Activated naive CD8-positive, alpha-beta T cell treated with anti-CD3 and anti-CD28 coated beads for 36 hours (primary cell): ENCODE measurements around the gene FBXO41. TPM values are rescaled to one million over a fixed set of nuclear protein-coding genes. Genes with fewer than 3 reads are reported as not detected.

Experiments used
- DNase-seq: peaks from one replicate; pipeline ENCODE4 v3.0.0; 2021
- H3K27ac Mint-ChIP-seq: one replicate; pipeline ENCODE4 v1.8.0; 2022; ENCODE audit warnings: mild to moderate bottlenecking, moderate library complexity, mixed read lengths
- H3K27me3 Mint-ChIP-seq: one replicate; pipeline ENCODE4 v1.8.0; 2022; ENCODE audit warnings: mild to moderate bottlenecking, mixed read lengths
- H3K36me3 Mint-ChIP-seq: one replicate; pipeline ENCODE4 v1.8.0; 2021; ENCODE audit warnings: mild to moderate bottlenecking, mixed read lengths
- H3K4me1 Mint-ChIP-seq: one replicate; pipeline ENCODE4 v1.8.0; 2021; ENCODE audit warnings: mixed read lengths
- H3K4me3 Mint-ChIP-seq: one replicate; pipeline ENCODE4 v1.8.0; 2022; ENCODE audit warnings: mild to moderate bottlenecking, moderate library complexity, mixed read lengths
- H3K9me3 Mint-ChIP-seq: one replicate; pipeline ENCODE4 v1.8.0; 2022; ENCODE audit warnings: mixed read lengths
- total RNA-seq, 2 experiments: library from RNA; stranded (reverse); gene quantifications; one replicate each; pipeline ENCODE4 v1.2.3, GENCODE V29; 2021

The FBXO41 gene
- total RNA-seq, 2 experiments from 2014 or later, result 45.7 to 45.8 TPM

DNA sequence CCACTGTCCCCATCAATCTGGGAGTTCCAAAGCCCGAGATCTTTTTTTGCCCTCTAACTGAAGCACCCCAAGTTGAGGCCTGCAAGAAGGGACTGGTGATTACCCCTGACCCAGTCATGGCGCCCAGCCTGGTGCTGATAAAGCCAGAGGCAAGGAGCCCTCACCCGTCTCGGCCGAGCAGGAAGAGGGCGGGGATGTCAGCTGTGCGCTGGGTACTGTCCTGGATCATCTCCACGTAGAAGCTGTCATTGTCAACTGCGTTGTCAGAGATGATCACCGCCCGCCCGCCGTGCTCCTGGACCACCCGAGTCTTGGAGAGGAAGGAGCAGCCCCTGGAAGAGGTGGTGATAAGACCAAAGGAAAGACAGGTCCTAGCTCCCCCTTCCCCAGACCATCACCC, 55.6 kb downstream of the FBXO41 start:
- no peaks in the 10 kb centered on the region for H3K27me3 Mint-ChIP-seq
- H3K4me3 Mint-ChIP-seq, result no peak overlapping the region
- no peak overlapping the region for H3K27ac Mint-ChIP-seq
- peaks cover 5% of the 10 kb centered on the region for H3K4me1 Mint-ChIP-seq
- DNase-seq, result no peak
- no peaks in the 10 kb centered on the region for H3K36me3 Mint-ChIP-seq
- no peaks in the 10 kb centered on the region for H3K9me3 Mint-ChIP-seq

DNA sequence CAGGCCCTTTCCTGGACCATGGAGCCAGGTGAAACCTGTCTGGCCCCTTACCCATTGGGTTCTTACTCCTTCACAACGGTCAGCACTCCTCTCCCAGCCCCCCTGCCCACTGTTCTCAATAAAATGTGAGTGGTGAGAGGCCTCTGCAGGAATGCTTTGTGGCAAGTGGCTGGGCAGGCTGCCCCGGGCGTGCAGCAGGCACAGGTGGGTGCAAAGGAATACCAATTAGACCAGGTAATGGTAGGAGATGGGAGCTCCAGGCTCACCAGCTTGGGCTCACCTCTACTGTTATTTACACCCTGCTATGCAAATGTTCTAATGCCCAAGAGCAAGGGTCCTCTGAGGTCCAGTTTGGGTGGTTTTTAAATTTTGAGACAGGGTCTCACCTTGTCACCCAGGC, 57.2 kb downstream of the FBXO41 start:
- no peak for DNase-seq
- no peaks in the 10 kb centered on the region for H3K36me3 Mint-ChIP-seq
- H3K4me3 Mint-ChIP-seq, result no peak overlapping the region
- no peaks in the 10 kb centered on the region for H3K9me3 Mint-ChIP-seq
- no peaks in the 10 kb centered on the region for H3K27me3 Mint-ChIP-seq
- no peak overlapping the region for H3K27ac Mint-ChIP-seq
- peaks cover 6% of the 10 kb centered on the region for H3K4me1 Mint-ChIP-seq

- Mint-ChIP-seq H3K27me3 (no peaks in the 10 kb centered on the region), H3K4me3 (no peak overlapping the region), H3K36me3 (peaks cover 3% of the 10 kb centered on the region), H3K9me3 (no peaks in the 10 kb centered on the region), H3K27ac (no peak overlapping the region), H3K4me1 (peaks cover 6% of the 10 kb centered on the region)
- no peak for DNase-seq
Measured at GRCh38 chr2:73225513-73226360, 58.5 kb downstream of the FBXO41 start.

DNA sequence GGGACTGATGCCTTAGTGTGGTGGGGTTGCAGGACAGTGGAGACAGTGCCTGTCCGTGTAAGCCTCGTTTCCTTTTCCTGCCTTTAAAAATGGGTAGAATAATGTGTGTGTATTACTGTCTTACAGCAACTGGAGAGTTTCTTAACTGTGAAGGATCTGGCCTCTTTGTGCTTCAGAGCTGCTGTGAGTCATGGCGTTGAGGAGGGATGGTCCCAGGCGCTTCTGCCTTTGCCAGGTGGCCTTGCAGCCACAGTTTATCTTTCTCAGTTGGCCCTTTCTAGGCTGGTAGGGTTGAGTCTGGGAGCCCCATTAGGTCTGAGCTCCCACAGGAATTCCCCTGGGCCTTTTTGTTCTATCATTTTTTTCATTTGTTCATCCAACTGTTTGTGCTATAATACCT, 60.5 kb downstream of the FBXO41 start:
- no peak for DNase-seq
- no peaks in the 10 kb centered on the region for H3K27me3 Mint-ChIP-seq
- H3K4me1 Mint-ChIP-seq, result peaks cover 8% of the 10 kb centered on the region
- peaks cover 3% of the 10 kb centered on the region for H3K36me3 Mint-ChIP-seq
- no peaks in the 10 kb centered on the region for H3K9me3 Mint-ChIP-seq
- H3K27ac Mint-ChIP-seq, result no peak overlapping the region
- H3K4me3 Mint-ChIP-seq, result no peak overlapping the region

- peaks cover 12% of the 10 kb centered on the region for H3K36me3 Mint-ChIP-seq
- no peak overlapping the region for H3K4me3 Mint-ChIP-seq
- no peak overlapping the region for H3K27ac Mint-ChIP-seq
- DNase-seq, result no peak
- H3K27me3 Mint-ChIP-seq, result no peaks in the 10 kb centered on the region
- no peaks in the 10 kb centered on the region for H3K9me3 Mint-ChIP-seq
- peaks cover 24% of the 10 kb centered on the region for H3K4me1 Mint-ChIP-seq
Measured at GRCh38 chr2:73218298-73218697, 66.0 kb downstream of the FBXO41 start.

DNA sequence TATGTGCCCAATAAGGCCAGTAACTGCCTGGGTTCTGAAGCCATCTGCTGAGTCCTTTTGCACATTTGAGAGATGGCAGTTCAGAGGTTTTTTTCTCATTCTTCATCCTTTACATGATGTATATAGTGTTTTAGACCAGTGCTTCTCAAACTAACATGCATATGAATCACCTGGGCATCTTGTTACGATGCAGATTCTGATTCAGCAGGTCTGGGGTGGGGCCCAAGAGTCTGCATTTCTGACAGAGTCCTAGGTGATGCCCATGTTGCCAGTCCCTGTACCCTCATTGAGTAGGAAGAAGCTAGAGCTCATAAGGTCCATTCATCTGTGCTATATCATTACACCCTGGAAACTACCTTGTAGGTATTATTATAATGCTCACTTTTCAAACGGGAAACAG, 66.5 kb downstream of the FBXO41 start:
- DNase-seq, result no peak
- Mint-ChIP-seq H3K4me1 (peaks cover 26% of the 10 kb centered on the region), H3K27me3 (no peaks in the 10 kb centered on the region), H3K4me3 (no peak overlapping the region), H3K36me3 (peaks cover 12% of the 10 kb centered on the region), H3K9me3 (no peaks in the 10 kb centered on the region), H3K27ac (peak overlapping the region; percentile 30)

DNA sequence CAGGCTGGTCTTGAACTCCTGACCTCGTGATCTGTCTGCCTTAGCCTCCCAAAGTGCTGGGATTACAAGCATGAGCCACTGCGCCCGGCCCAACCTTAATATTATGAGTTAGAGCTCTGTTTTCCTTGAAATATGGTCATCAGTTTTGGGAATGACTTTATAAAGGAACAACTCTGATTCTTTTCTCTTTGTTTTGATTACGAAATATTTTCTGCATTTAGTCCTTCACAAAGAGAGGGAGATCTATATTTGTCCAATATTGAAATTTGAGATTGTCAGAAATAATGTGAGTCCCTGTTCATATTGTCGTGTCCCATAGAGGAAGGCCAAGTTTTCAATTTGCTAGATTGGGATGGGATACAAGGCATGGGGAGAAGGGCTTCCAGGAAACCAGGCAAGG, 67.1 kb downstream of the FBXO41 start:
- no peaks in the 10 kb centered on the region for H3K27me3 Mint-ChIP-seq
- H3K27ac Mint-ChIP-seq, result no peak overlapping the region

DNA sequence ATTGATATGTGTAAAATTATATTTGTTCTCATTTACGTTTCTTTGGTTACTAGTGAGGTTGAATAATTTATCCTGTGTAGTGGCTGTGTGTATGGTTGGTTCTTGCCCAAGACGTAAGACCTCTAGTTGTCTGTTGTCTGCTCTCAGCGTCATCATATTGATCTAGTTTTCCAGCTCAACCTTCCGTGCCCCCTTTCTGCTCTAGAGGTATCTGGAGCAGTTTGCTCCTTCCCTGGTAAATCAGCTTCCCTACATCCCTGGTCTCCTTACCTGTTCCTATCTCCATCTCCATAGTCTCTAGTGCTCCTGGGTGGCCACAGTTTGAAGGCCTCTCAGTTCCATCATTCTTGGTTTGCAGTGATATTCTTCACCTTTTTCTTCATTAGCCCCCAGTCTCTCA, 69.0 kb downstream of the FBXO41 start:
- H3K27ac Mint-ChIP-seq, result peak overlapping the region; percentile 92
- peak overlapping the region; percentile 95 for H3K4me3 Mint-ChIP-seq
- no peaks in the 10 kb centered on the region for H3K9me3 Mint-ChIP-seq
- no peak for DNase-seq
- peaks cover 9% of the 10 kb centered on the region for H3K36me3 Mint-ChIP-seq
- peaks cover 26% of the 10 kb centered on the region for H3K4me1 Mint-ChIP-seq
- no peaks in the 10 kb centered on the region for H3K27me3 Mint-ChIP-seq

More for the DNA sequence above, 67.1 kb downstream of the FBXO41 start:
- Mint-ChIP-seq H3K4me1 (peaks cover 26% of the 10 kb centered on the region), H3K4me3 (no peak overlapping the region), H3K9me3 (no peaks in the 10 kb centered on the region), H3K36me3 (peaks cover 12% of the 10 kb centered on the region)
- no peak for DNase-seq

GRCh38 chr2:73214120-73215035, 69.9 kb downstream of the FBXO41 start, which contains the start of gene SMYD5:
TSS of gene SMYD5 (plus strand) at chr2:73214245. CDS start at chr2:73214267, 22 bp downstream.
- H3K4me1 Mint-ChIP-seq, result peaks cover 24% of the 10 kb centered on the region
- no peaks in the 10 kb centered on the region for H3K27me3 Mint-ChIP-seq
- no peaks in the 10 kb centered on the region for H3K9me3 Mint-ChIP-seq
- peak; percentile 92 for DNase-seq
- peaks cover 9% of the 10 kb centered on the region for H3K36me3 Mint-ChIP-seq
- H3K4me3 Mint-ChIP-seq, result peak within 1 kb of the TSS; percentile 95
- peak within 1 kb of the TSS; percentile 92 for H3K27ac Mint-ChIP-seq

DNA sequence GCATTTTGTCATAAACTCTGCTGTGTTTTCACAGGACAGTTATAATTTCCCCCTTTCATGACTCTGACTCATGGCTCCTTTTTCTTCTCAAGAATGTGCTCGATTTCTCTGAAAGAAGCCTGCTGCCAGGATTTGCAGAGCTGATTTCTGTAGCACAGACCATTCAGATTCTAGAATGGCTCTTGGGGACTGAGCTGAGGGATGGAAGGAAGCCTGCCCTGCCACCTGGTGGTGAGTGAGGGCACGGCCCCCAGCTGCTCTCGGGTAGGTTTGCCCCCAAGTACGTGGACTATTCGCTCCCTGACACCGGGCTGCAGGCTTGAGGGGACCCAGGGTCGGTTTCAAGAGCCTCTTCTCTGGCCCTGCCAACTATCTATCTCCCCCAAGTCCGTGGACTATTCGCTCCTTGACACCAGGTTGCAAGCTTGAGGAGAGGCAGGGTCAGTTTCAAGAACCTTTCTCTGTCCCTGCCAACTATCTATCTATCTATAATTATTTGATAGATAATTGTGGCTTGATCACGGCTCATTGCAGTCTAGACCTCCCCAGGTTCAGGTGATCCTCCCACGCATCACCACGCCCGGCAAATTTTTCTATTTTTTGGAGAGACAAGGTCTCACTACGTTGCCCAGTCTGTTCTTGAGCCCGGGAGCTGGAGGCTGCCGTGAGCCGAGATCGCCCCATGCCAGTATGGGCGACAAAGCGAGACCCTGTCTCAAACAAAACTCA, 71.7 kb downstream of the FBXO41 start:
- H3K27me3 Mint-ChIP-seq, result peaks cover 5% of the 10 kb centered on the region
- peaks cover 9% of the 10 kb centered on the region for H3K36me3 Mint-ChIP-seq
- no peaks in the 10 kb centered on the region for H3K9me3 Mint-ChIP-seq
- DNase-seq, result peak; percentile 77
- H3K27ac Mint-ChIP-seq, result no peak overlapping the region
- H3K4me1 Mint-ChIP-seq, result peaks cover 24% of the 10 kb centered on the region
- H3K4me3 Mint-ChIP-seq, result no peak overlapping the region

DNA sequence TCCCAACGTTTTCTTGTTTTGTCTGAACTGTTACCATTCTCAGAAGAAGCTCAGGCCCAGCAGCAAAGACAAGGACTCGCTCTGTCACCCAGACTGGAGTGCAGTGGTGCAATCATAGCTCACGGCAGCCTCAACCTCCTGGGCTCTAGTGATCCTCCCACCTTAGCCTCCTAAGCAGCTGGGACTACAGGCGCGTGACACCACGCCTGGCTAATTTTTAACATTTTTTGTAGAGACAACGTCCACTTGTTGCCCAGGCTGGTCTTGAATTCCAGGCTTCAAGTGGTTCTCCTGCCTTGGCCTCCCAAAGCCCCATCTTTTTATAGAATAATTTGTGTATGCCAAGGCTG, 72.2 kb downstream of the FBXO41 start:
- H3K4me1 Mint-ChIP-seq, result peaks cover 24% of the 10 kb centered on the region
- peaks cover 5% of the 10 kb centered on the region for H3K27me3 Mint-ChIP-seq
- no peak overlapping the region for H3K27ac Mint-ChIP-seq
- no peak overlapping the region for H3K4me3 Mint-ChIP-seq
- DNase-seq, result no peak
- H3K9me3 Mint-ChIP-seq, result no peaks in the 10 kb centered on the region
- peaks cover 7% of the 10 kb centered on the region for H3K36me3 Mint-ChIP-seq

DNA sequence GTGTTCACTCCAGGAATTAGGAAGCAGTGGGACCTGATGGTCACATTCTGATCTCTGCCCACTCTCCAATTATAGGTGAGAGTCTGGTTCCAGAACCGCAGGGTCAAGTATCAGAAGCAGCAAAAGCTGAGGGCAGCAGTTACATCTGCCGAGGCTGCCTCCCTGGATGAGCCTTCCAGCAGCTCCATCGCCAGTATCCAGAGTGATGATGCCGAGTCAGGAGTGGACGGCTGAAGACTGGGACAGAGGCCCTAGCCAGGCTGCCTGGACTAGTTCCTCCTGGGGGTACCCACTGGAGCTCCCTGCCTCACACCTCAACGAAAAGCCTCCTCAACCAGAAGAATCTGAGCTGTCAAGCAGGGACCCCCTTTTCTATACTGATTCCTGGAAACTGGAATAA, 73.6 kb downstream of the FBXO41 start:
- H3K36me3 Mint-ChIP-seq, result peaks cover 3% of the 10 kb centered on the region
- H3K4me3 Mint-ChIP-seq, result no peak overlapping the region
- H3K9me3 Mint-ChIP-seq, result no peaks in the 10 kb centered on the region

DNA sequence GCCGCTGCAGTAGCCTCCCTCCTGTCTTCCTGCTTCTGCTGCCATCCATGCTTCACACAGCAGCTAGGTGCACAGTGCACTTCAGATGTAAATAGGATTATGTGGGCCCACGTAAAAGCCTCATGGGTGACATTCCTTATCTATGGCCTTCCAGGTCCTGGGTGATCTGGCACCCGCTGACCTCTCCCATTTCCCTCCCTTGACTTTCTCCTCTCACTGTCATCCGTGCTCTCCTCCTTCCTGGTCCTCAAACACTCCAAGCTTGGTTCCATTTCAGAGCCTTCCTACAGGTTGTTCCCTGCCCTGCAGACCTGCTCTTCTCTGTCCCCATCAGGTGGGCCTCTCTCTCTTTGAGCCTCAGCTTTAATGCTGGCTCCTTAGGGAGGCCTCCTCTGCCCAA, 74.3 kb downstream of the FBXO41 start:
- DNase-seq, result no peak

More for the DNA sequence above, 73.6 kb downstream of the FBXO41 start:
- no peak for DNase-seq
- Mint-ChIP-seq H3K27me3 (peaks cover 11% of the 10 kb centered on the region), H3K4me1 (peaks cover 20% of the 10 kb centered on the region), H3K27ac (no peak overlapping the region)

GRCh38 chr2:73208258-73208657, 76.0 kb downstream of the FBXO41 start:
- Mint-ChIP-seq H3K36me3 (no peaks in the 10 kb centered on the region), H3K4me1 (peaks cover 4% of the 10 kb centered on the region), H3K9me3 (no peaks in the 10 kb centered on the region), H3K27me3 (peaks cover 31% of the 10 kb centered on the region), H3K4me3 (no peak overlapping the region), H3K27ac (no peak overlapping the region)
- no peak for DNase-seq

More for the DNA sequence above, 74.3 kb downstream of the FBXO41 start:
- H3K4me3 Mint-ChIP-seq, result no peak overlapping the region
- peaks cover 14% of the 10 kb centered on the region for H3K4me1 Mint-ChIP-seq
- H3K27me3 Mint-ChIP-seq, result peaks cover 15% of the 10 kb centered on the region
- H3K36me3 Mint-ChIP-seq, result peaks cover 3% of the 10 kb centered on the region
- H3K27ac Mint-ChIP-seq, result no peak overlapping the region
- H3K9me3 Mint-ChIP-seq, result no peaks in the 10 kb centered on the region

DNA sequence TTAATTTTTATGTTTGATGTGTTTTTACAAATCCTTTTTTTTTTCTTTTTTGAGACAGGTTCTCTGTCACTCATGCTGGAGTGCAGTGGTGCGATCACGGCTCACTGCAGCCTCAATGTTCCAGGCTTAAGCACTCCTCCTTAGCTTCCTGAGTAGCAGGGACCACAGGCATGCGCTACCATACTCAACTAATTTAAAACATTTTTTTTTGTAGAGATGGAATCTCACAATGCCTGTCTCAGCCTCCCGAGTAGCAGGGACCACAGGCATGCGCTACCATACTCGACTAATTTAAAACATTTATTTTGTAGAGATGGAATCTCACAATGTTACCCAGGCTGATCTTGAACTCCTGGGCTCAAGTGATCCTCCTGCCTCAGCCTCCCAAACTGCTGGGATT, 78.7 kb downstream of the FBXO41 start:
- Mint-ChIP-seq H3K36me3 (no peaks in the 10 kb centered on the region), H3K4me1 (peaks cover 3% of the 10 kb centered on the region), H3K27me3 (peaks cover 53% of the 10 kb centered on the region), H3K9me3 (no peaks in the 10 kb centered on the region), H3K27ac (no peak overlapping the region), H3K4me3 (no peak overlapping the region)
- DNase-seq, result no peak
